K562 (cell line): ENCODE results near the gene WDFY2. TPM values are rescaled to one million over a fixed set of nuclear protein-coding genes. Genes with fewer than 3 reads are reported as not detected.

Experiments used
- ATAC-seq: fragments of 200-7000 bp; cut with Tn5 transposase; 3 replicates; pipeline ENCODE4 v1.9.1; 2020; ENCODE audit warnings: moderate library complexity
- BruUV-seq: library from RNA; stranded (reverse); fragments of 400-500 nt; replicated peaks from 2 replicates; lab custom pipeline; 2021; lab: Mats Ljungman, UMichigan
- CTCF ChIA-PET: fragments of 300-600 bp; formaldehyde crosslinking; extraction: SDS; loops from one replicate; lab custom pipeline; 2021; ENCODE audit warnings: low intra/inter-chr PET ratio; lab: Yijun Ruan, JAX
- POLR2A ChIA-PET: fragments of 300-600, 350-650 bp; sonication (Branson Sonifier 250); formaldehyde crosslinking; extraction: SDS; loops from one replicate; lab custom pipeline; 2021; ENCODE audit warnings: antibody characterized with exemption, inconsistent platforms; lab: Yijun Ruan, JAX
- DNase-seq, 4 experiments: peaks; one replicate each; pipeline versions ENCODE4 v3.0.0 to v3.0.0-alpha.2; 2011 to 2018; ENCODE audit warnings: low spot score in 3 of 4, mixed read lengths in 3 of 4; ENCODE audit errors: extremely low read depth in 1 of 4
- FAIRE-seq: peaks from 2 replicates; lab custom pipeline; 2011; peaks lifted over from hg19 to GRCh38; lab: Jason Lieb, UNC
- H2AFZ ChIP-seq: 2 replicates; pipeline ENCODE4 v1.6.0; 2011; ENCODE audit warnings: low read depth, low read length, control low read depth, inconsistent platforms
- H3K27ac ChIP-seq: fragments of 200-600 bp; 3 replicates; pipeline ENCODE4 v1.8.0; 2011; ENCODE audit warnings: low read depth, mild to moderate bottlenecking, control low read depth, inconsistent platforms, low read length, moderate library complexity, mixed read lengths; ENCODE audit errors: extremely low read depth
- H3K27me3 ChIP-seq, 2 experiments: fragments of 300-600 bp in 1 of 2; 2 replicates in 1 of 2; 3 replicates in 1 of 2; pipeline versions ENCODE4 v1.6.0 to v1.8.0; 2011; ENCODE audit warnings: inconsistent platforms in 2 of 2, low read length in 2 of 2, mild to moderate bottlenecking in 1 of 2, mixed read lengths in 1 of 2, moderate library complexity in 1 of 2; ENCODE audit not compliant: control insufficient read depth in 2 of 2, insufficient read depth in 2 of 2
- H3K36me3 ChIP-seq: fragments of 300-600 bp; 3 replicates; pipeline ENCODE4 v1.8.0; 2011; ENCODE audit warnings: mild to moderate bottlenecking, low read length, inconsistent platforms; ENCODE audit not compliant: control insufficient read depth, insufficient read depth
- H3K4me1 ChIP-seq, 2 experiments: fragments of 200-600 bp in 1 of 2; replicated peaks in 1 of 2; 2 replicates in 1 of 2; 3 replicates in 1 of 2; pipeline versions ENCODE4 v1.5.1 to v1.8.0; 2011; ENCODE audit warnings: inconsistent platforms in 2 of 2, low read length in 2 of 2, mild to moderate bottlenecking in 1 of 2, mixed read lengths in 1 of 2, moderate library complexity in 1 of 2; ENCODE audit not compliant: control insufficient read depth in 2 of 2, insufficient read depth in 2 of 2
- H3K4me2 ChIP-seq: 2 replicates; pipeline ENCODE4 v1.6.1; 2011; ENCODE audit warnings: low read length, control low read depth, inconsistent platforms, mixed read lengths; ENCODE audit not compliant: insufficient read depth
- H3K4me3 ChIP-seq: fragments of 200-600 bp; sonication (generic), shearing (Covaris generic); 2 replicates; pipeline ENCODE4 v1.5.1; 2016; ENCODE audit warnings: control low read depth, inconsistent platforms
- H3K79me2 ChIP-seq: fragments of 200-600 bp; 3 replicates; pipeline ENCODE4 v1.8.0; 2011; ENCODE audit warnings: low read length, inconsistent platforms; ENCODE audit not compliant: control insufficient read depth, insufficient read depth
- H3K9ac ChIP-seq, 2 experiments: 2 replicates each; pipeline versions ENCODE4 v1.6.0 to v1.6.1; 2011; ENCODE audit warnings: low read depth in 2 of 2, low read length in 2 of 2, control low read depth in 1 of 2, inconsistent platforms in 1 of 2, mild to moderate bottlenecking in 1 of 2, mixed read lengths in 1 of 2; ENCODE audit not compliant: insufficient read depth in 1 of 2
- H3K9me1 ChIP-seq: one replicate; pipeline ENCODE4 v1.6.0; 2011; ENCODE audit warnings: inconsistent platforms, mild to moderate bottlenecking, low read length, moderate library complexity; ENCODE audit not compliant: control insufficient read depth, insufficient read depth
- H3K9me3 ChIP-seq: replicated peaks from 2 replicates; pipeline ENCODE4 v1.5.1; 2011; ENCODE audit warnings: low read depth, low read length, inconsistent platforms; ENCODE audit not compliant: control insufficient read depth, insufficient read depth
- H4K20me1 ChIP-seq: replicated peaks from 2 replicates; pipeline ENCODE4 v1.6.1; 2011; ENCODE audit warnings: low read length, inconsistent platforms, mixed read lengths; ENCODE audit not compliant: control insufficient read depth, insufficient read depth
- FOXA3 ChIP-seq, 2 experiments: fragments of 450-650 bp in 1 of 2; sonication (generic) in 1 of 2; formaldehyde crosslinking; IDR thresholded peaks in 1 of 2; conservative IDR thresholded peaks in 1 of 2; 2 replicates each; pipeline versions ENCODE4 v1.4.0 to v1.8.0; 2020 to 2022; ENCODE audit warnings: mild to moderate bottlenecking in 2 of 2, missing genetic modification reagents in 1 of 2
- KAT8 ChIP-seq: fragments of 450-650 bp; IDR thresholded peaks from 2 replicates; pipeline ENCODE4 v1.6.1; 2016; ENCODE audit warnings: low read depth, mild to moderate bottlenecking
- MCM3 ChIP-seq: fragments of 450-650 bp; IDR thresholded peaks from 2 replicates; pipeline ENCODE4 v1.6.1; 2016
- MEIS2 ChIP-seq: fragments of 450-650 bp; IDR thresholded peaks from 2 replicates; pipeline ENCODE4 v1.6.1; 2014; ENCODE audit warnings: mild to moderate bottlenecking; ENCODE audit not compliant: partially characterized antibody
- PHF20 ChIP-seq: fragments of 450-650 bp; IDR thresholded peaks from 2 replicates; pipeline ENCODE4 v1.6.1; 2018; ENCODE audit not compliant: partially characterized antibody
- RBFOX2 ChIP-seq: fragments of 200-400 bp; formaldehyde crosslinking; IDR thresholded peaks from 2 replicates; pipeline ENCODE4 v1.6.1; 2017; ENCODE audit warnings: low read depth, mild to moderate bottlenecking, low read length, moderate library complexity
- SMAD1 ChIP-seq: fragments of 150-350 bp; IDR thresholded peaks from 2 replicates; pipeline ENCODE4 v1.6.1; 2014; ENCODE audit warnings: low read length, low read depth; ENCODE audit not compliant: partially characterized antibody
- TSC22D4 ChIP-seq: fragments of 450-650 bp; IDR thresholded peaks from 2 replicates; pipeline ENCODE4 v1.6.1; 2016; ENCODE audit warnings: missing genetic modification characterization, missing biosample characterization, control low read depth
- WHSC1 ChIP-seq: IDR thresholded peaks from one replicate; pipeline ENCODE4 v1.6.1; 2012; ENCODE audit warnings: low read length, control low read depth, inconsistent platforms
- ZNF239 ChIP-seq: fragments of 250-450 bp; sonication (Bioruptor Pico); IDR thresholded peaks from 2 replicates; pipeline ENCODE4 v1.4.0; 2020; ENCODE audit warnings: mild to moderate bottlenecking
- WGBS: fragments of 100-300 bp; shearing (Covaris generic); methylation state at CpG from one replicate; pipeline ENCODE4 v1.1.6; 2016; ENCODE audit warnings: low coverage, mixed read lengths; ENCODE audit not compliant: insufficient coverage; ENCODE audit errors: missing lambda C conversion rate; 5-methylcytosine and 5-hydroxymethylcytosine counted together
- in situ Hi-C: fragments of 300-500 bp; cut with MboI; formaldehyde crosslinking; loops from 4 replicates; pipeline ENCODE4 v1.15.0; 2018; ENCODE audit warnings: inconsistent platforms, mixed read lengths
- intact Hi-C: fragments of 100-400 bp; cut with micrococcal nuclease; formaldehyde crosslinking; loops from 2 replicates; pipeline ENCODE4 v1.14.2; 2022
- polyA plus RNA-seq, 8 experiments: library from polyadenylated mRNA; depleted of rRNA in 4 of 8; stranded (reverse) in 5 of 8; unstranded in 3 of 8; fragments of >200 nt; fragmentation: Nextera tagmentation in 2 of 8; fragmentation: Illumina TruSeq in 1 of 8; extraction: Ambion mirVana in 2 of 8; extraction: Trizol in 1 of 8; gene quantifications; 2 replicates each; pipeline versions ENCODE4 v1.2.1 to v1.2.3, GENCODE V29; 2011 to 2014; ENCODE audit warnings: inconsistent platforms in 1 of 8, missing spikeins in 1 of 8
- total RNA-seq, 7 experiments: library from RNA; depleted of rRNA in 6 of 7; stranded (reverse); fragments of >200 nt in 6 of 7; fragmentation: Illumina TruSeq in 2 of 7; extraction: Trizol in 2 of 7; gene quantifications; 2 replicates each; pipeline versions ENCODE4 v1.2.1 to v1.2.3, GENCODE V29; 2011 to 2021; ENCODE audit warnings: low replicate concordance in 1 of 7
- TF ChIP-seq, protein P1 (sequence below): fragments of 250-450 bp; sonication (Bioruptor Pico); IDR thresholded peaks from 2 replicates; pipeline ENCODE4 v1.5.0; 2021

Gene WDFY2
- total and polyA plus RNA-seq, 9 of the 15 experiments (the other 6 are each of a cell fraction or from before 2014, with no cell fraction given), result 0.66 to 6.4 (median 4.4) TPM

DNA sequence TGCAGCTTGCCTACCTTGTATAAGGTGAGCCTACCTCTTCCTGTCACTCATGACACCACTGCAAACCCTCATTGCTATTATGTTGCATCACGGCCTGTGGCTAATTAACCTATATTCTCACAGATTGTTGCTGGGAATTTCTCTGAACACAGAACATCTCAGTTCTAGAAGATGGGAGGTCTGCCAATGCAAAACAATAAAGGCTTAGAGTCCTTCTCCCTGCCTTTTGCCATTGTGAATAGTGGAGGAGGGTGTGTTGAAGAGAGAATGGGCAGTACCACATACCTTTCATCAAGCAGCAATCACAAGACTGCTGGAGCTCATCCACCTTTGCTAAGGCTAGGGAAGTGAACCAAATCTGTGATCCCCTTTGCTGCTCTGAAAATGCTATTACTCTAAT lies 34.4 kb downstream of the WDFY2 start:
- WGBS, result 92% methylated on average over 1 of the region's 1 CpG
- Histone ChIP-seq H3K9ac (no peak overlapping the region), H3K9me1 (no peaks in the 10 kb centered on the region), H3K4me1 (no peaks in the 10 kb centered on the region), H4K20me1 (no peaks in the 10 kb centered on the region; the same call in 1 of the 2 replicates), H3K27ac (no peak overlapping the region)
- intact Hi-C loops, result no loop called here
- POLR2A ChIA-PET, result interaction anchor here (1.3 to 1.4 kb wide), 2 partner anchors 14 to 16 kb away, joined by 3 to 4 read pairs; no protein-coding TSS in a partner anchor
- CTCF ChIA-PET, result no interaction called here
- TF ChIP-seq MEIS2 (no peak), WHSC1 (no peak), KAT8 (no peak), SMAD1 (no peak), MCM3 (no peak), TSC22D4 (tag) (no peak), PHF20 (no peak), ZNF239 (CRISPR knock-in tag) (no peak), FOXA3 (CRISPR knock-in tag; conservative IDR thresholded peaks at IDR 0.05 in 1 of 2, IDR thresholded peaks at IDR 0.05 in 1 of 2) (no peak), RBFOX2 (no peak)
- TF ChIP-seq, protein P1, sequence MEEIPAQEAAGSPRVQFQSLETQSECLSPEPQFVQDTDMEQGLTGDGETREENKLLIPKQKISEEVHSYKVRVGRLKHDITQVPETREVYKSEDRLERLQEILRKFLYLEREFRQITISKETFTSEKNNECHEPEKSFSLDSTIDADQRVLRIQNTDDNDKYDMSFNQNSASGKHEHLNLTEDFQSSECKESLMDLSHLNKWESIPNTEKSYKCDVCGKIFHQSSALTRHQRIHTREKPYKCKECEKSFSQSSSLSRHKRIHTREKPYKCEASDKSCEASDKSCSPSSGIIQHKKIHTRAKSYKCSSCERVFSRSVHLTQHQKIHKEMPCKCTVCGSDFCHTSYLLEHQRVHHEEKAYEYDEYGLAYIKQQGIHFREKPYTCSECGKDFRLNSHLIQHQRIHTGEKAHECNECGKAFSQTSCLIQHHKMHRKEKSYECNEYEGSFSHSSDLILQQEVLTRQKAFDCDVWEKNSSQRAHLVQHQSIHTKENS (CRISPR knock-in tag), result no peak
- TF ChIP-seq, all 486 proteins: peak for 0
- H3K36me3 ChIP-seq, result no peaks in the 10 kb centered on the region
- ATAC-seq (no peak), FAIRE-seq (no peak), DNase-seq (no peak)
- no peaks in the 10 kb centered on the region for H3K27me3 ChIP-seq
- no TSS peak for BruUV-seq
- no peak overlapping the region for H2AFZ ChIP-seq
- in situ Hi-C loops, result no loop called here
- no peaks in the 10 kb centered on the region for H3K79me2 ChIP-seq
- H3K4me3 ChIP-seq, result no peak overlapping the region
- no peak overlapping the region for H3K4me2 ChIP-seq
- no peaks in the 10 kb centered on the region for H3K9me3 ChIP-seq
